ENCODE measurements around the gene GPR157.

The GPR157 gene

DNA sequence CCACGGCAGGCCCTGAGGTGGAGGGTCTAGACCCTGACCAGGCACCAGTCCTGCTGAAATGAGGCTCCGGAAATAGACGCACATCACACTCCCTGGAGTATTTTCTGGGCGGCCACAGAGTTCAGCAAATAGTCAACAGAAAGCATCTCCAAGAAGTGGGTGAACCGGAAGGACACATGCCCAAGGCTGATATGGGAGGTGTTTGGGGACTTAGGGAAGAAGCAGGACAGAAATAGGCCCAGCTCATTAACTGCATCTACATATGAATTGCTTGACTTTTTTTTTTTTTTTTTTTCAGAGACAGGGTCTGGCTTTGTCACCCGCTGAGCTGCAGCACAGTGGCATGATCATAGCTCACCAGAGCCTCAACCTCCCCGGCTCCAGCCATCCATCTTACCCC lies 36.5 kb upstream of the GPR157 start:
- no peak overlapping the region for H3K4me3 ChIP-seq (ENCODE audit: low read depth in 1 of 2, low read length in 2 of 2)
- H3K9me3 ChIP-seq (ENCODE audit: insufficient read depth, low read length, severe bottlenecking) = no peaks in the 10 kb centered on the region
- no peaks in the 10 kb centered on the region for H3K36me3 ChIP-seq (ENCODE audit: insufficient read depth, low read length)
- peaks cover 13% of the 10 kb centered on the region for H3K4me1 ChIP-seq (ENCODE audit: insufficient read depth, low read length)
- no peaks in the 10 kb centered on the region; the same call in 1 of the 2 replicates for H4K20me1 ChIP-seq (ENCODE audit: insufficient read depth, low read length)
- H3K79me2 ChIP-seq (ENCODE audit: insufficient read depth, low read length) = no peaks in the 10 kb centered on the region
- H2AFZ ChIP-seq (ENCODE audit: low read depth, low read length) = no peak overlapping the region
- no peak overlapping the region for H3K27ac ChIP-seq (ENCODE audit: low read length)
- ATAC-seq (ENCODE audit: insufficient read depth, low read depth) (no peak), DNase-seq (no peak)
- H3K27me3 ChIP-seq (ENCODE audit: insufficient read depth, low read length, poor library complexity) = peaks cover 3% of the 10 kb centered on the region
- no peak overlapping the region for H3K9ac ChIP-seq (ENCODE audit: low read depth, low read length)
- H3K4me2 ChIP-seq (ENCODE audit: insufficient read depth, low read length) = no peak overlapping the region
- TF ChIP-seq EZH2 (IDR thresholded peaks at IDR 0.05; ENCODE audit: borderline replicate concordance, low read depth, low read length, severe bottlenecking) = no peak
- TF ChIP-seq, protein P1, sequence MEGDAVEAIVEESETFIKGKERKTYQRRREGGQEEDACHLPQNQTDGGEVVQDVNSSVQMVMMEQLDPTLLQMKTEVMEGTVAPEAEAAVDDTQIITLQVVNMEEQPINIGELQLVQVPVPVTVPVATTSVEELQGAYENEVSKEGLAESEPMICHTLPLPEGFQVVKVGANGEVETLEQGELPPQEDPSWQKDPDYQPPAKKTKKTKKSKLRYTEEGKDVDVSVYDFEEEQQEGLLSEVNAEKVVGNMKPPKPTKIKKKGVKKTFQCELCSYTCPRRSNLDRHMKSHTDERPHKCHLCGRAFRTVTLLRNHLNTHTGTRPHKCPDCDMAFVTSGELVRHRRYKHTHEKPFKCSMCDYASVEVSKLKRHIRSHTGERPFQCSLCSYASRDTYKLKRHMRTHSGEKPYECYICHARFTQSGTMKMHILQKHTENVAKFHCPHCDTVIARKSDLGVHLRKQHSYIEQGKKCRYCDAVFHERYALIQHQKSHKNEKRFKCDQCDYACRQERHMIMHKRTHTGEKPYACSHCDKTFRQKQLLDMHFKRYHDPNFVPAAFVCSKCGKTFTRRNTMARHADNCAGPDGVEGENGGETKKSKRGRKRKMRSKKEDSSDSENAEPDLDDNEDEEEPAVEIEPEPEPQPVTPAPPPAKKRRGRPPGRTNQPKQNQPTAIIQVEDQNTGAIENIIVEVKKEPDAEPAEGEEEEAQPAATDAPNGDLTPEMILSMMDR (IDR thresholded peaks at IDR 0.05; ENCODE audit: borderline replicate concordance, extremely low read depth, low read length, poor library complexity, severe bottlenecking) = no peak

DNA sequence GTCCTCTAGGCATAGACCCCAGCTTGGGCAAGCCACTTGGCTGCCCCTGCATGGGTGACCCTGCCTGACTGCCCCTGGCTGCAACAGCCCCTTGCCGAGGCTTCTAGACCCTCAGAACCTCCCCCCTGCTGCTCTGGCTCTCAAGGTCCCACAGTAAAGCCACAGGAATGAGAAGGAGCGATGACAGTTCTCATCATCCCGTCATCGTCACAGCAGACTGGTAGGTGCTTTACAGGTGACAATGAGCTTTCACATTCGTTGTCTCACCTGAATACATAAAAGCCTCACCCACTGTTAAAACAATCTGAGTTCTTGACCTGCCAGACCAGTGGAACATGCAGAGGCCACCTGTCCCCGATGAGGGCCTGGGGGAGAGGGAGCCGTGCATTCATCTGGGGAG lies 36.0 kb upstream of the GPR157 start:
- H3K4me1 ChIP-seq (ENCODE audit: insufficient read depth, low read length) = peaks cover 13% of the 10 kb centered on the region
- H3K4me3 ChIP-seq (ENCODE audit: low read depth in 1 of 2, low read length in 2 of 2) = no peak overlapping the region
- ATAC-seq (ENCODE audit: insufficient read depth, low read depth) = no peak
- no peak overlapping the region for H2AFZ ChIP-seq (ENCODE audit: low read depth, low read length)
- peaks cover 3% of the 10 kb centered on the region for H3K27me3 ChIP-seq (ENCODE audit: insufficient read depth, low read length, poor library complexity)
- H4K20me1 ChIP-seq (ENCODE audit: insufficient read depth, low read length) = no peaks in the 10 kb centered on the region; the same call in 1 of the 2 replicates
- no peaks in the 10 kb centered on the region for H3K9me3 ChIP-seq (ENCODE audit: insufficient read depth, low read length, severe bottlenecking)
- no peaks in the 10 kb centered on the region for H3K36me3 ChIP-seq (ENCODE audit: insufficient read depth, low read length)
- H3K4me2 ChIP-seq (ENCODE audit: insufficient read depth, low read length) = no peak overlapping the region
- no peak for TF ChIP-seq EZH2 (IDR thresholded peaks at IDR 0.05; ENCODE audit: borderline replicate concordance, low read depth, low read length, severe bottlenecking)
- TF ChIP-seq, protein P1 (IDR thresholded peaks at IDR 0.05; ENCODE audit: borderline replicate concordance, extremely low read depth, low read length, poor library complexity, severe bottlenecking) = no peak
- H3K9ac ChIP-seq (ENCODE audit: low read depth, low read length) = no peak overlapping the region
- no peak overlapping the region for H3K27ac ChIP-seq (ENCODE audit: low read length)
- DNase-seq = no peak
- H3K79me2 ChIP-seq (ENCODE audit: insufficient read depth, low read length) = no peaks in the 10 kb centered on the region

DNA sequence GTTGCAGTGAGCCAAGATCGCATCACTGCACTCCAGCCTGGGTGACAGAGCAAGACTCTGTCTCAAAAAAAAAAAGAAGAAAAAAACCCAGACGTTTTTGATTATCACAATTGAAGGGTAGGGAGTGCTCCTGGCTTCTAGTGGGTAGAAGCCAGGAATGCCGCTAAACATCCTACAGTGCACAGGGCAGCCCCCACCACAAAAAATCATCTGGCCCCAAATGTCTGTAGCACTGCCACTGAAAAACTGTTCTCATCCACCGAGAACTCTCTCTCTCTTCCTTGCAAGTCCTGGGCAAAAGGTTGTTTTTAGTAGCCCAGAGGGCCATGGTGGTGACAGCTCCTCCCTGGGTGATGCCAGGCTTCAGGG lies 35.6 kb upstream of the GPR157 start:
- Histone ChIP-seq H3K9ac (ENCODE audit: low read depth, low read length) (no peak overlapping the region), H2AFZ (ENCODE audit: low read depth, low read length) (no peak overlapping the region), H3K27me3 (ENCODE audit: insufficient read depth, low read length, poor library complexity) (peaks cover 3% of the 10 kb centered on the region), H3K9me3 (ENCODE audit: insufficient read depth, low read length, severe bottlenecking) (no peaks in the 10 kb centered on the region), H3K27ac (ENCODE audit: low read length) (no peak overlapping the region), H3K4me3 (ENCODE audit: low read depth in 1 of 2, low read length in 2 of 2) (no peak overlapping the region), H3K36me3 (ENCODE audit: insufficient read depth, low read length) (no peaks in the 10 kb centered on the region), H3K79me2 (ENCODE audit: insufficient read depth, low read length) (no peaks in the 10 kb centered on the region), H3K4me1 (ENCODE audit: insufficient read depth, low read length) (peaks cover 13% of the 10 kb centered on the region), H3K4me2 (ENCODE audit: insufficient read depth, low read length) (no peak overlapping the region), H4K20me1 (ENCODE audit: insufficient read depth, low read length) (no peaks in the 10 kb centered on the region; the same call in 1 of the 2 replicates)
- TF ChIP-seq EZH2 (IDR thresholded peaks at IDR 0.05; ENCODE audit: borderline replicate concordance, low read depth, low read length, severe bottlenecking) = no peak
- TF ChIP-seq, protein P1 (IDR thresholded peaks at IDR 0.05; ENCODE audit: borderline replicate concordance, extremely low read depth, low read length, poor library complexity, severe bottlenecking) = no peak
- DNase-seq = no peak
- no peak for ATAC-seq (ENCODE audit: insufficient read depth, low read depth)

DNA sequence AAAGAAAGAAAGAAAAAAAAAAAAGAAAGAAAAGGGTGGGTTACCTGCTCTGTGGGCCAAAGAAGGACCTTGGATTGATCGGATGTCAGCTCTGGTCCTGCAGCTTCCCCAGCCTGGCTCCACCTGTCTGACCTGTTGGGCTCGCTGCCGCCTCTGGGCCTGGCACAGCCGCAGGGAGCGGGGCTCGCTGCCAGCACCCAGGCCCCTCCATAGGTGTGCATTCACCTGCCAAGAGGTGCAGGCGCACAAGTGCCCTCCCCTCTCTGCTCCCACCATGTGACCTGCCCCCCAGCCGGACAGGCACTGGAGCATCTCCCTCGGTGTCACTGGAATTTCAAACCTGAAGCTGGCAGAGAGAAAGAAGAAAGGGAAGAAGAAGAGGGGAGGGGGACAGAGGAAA lies 33.1 kb upstream of the GPR157 start:
- H3K4me2 ChIP-seq (ENCODE audit: insufficient read depth, low read length) = no peak overlapping the region
- H3K4me1 ChIP-seq (ENCODE audit: insufficient read depth, low read length) = peaks cover 13% of the 10 kb centered on the region
- no peak overlapping the region for H3K27ac ChIP-seq (ENCODE audit: low read length)
- H4K20me1 ChIP-seq (ENCODE audit: insufficient read depth, low read length) = no peaks in the 10 kb centered on the region; the same call in 1 of the 2 replicates
- H2AFZ ChIP-seq (ENCODE audit: low read depth, low read length) = no peak overlapping the region
- ATAC-seq (ENCODE audit: insufficient read depth, low read depth) (no peak), DNase-seq (no peak)
- no peaks in the 10 kb centered on the region for H3K9me3 ChIP-seq (ENCODE audit: insufficient read depth, low read length, severe bottlenecking)
- H3K9ac ChIP-seq (ENCODE audit: low read depth, low read length) = no peak overlapping the region
- peaks cover 3% of the 10 kb centered on the region for H3K27me3 ChIP-seq (ENCODE audit: insufficient read depth, low read length, poor library complexity)
- no peak overlapping the region for H3K4me3 ChIP-seq (ENCODE audit: low read depth in 1 of 2, low read length in 2 of 2)
- TF ChIP-seq, protein P1 (IDR thresholded peaks at IDR 0.05; ENCODE audit: borderline replicate concordance, extremely low read depth, low read length, poor library complexity, severe bottlenecking) = no peak
- no peak for TF ChIP-seq EZH2 (IDR thresholded peaks at IDR 0.05; ENCODE audit: borderline replicate concordance, low read depth, low read length, severe bottlenecking)
- no peaks in the 10 kb centered on the region for H3K79me2 ChIP-seq (ENCODE audit: insufficient read depth, low read length)
- H3K36me3 ChIP-seq (ENCODE audit: insufficient read depth, low read length) = no peaks in the 10 kb centered on the region

All from DND-41 (cell line).